ENCODE measurements around the gene FBXW11. TPM values are rescaled to one million over a fixed set of nuclear protein-coding genes. Genes with fewer than 3 reads are reported as not detected.

Gene FBXW11
- total RNA-seq, 4 donors from 2014 or later, result 40.7 to 76.7 (median 49.1) TPM

GRCh38 chr5:171842777-171843328, 163.6 kb downstream of the FBXW11 start:
- H3K36me3 ChIP-seq, result no peaks in the 10 kb centered on the region
- no peaks in the 10 kb centered on the region for H3K4me1 ChIP-seq
- TF ChIP-seq CTCF (IDR thresholded peaks at IDR 0.05) (no peak), POLR2A (IDR thresholded peaks at IDR 0.05) (no peak)
- no peak for DNase-seq
- no peaks in the 10 kb centered on the region for H3K27me3 ChIP-seq
- no peak overlapping the region for H3K4me3 ChIP-seq
- H3K27ac ChIP-seq, result no peak overlapping the region
- no peaks in the 10 kb centered on the region for H3K9me3 ChIP-seq

GRCh38 chr5:171841984-171842776, 164.3 kb downstream of the FBXW11 start:
- H3K27me3 ChIP-seq, result no peaks in the 10 kb centered on the region
- no peaks in the 10 kb centered on the region for H3K36me3 ChIP-seq
- H3K27ac ChIP-seq, result no peak overlapping the region
- H3K4me1 ChIP-seq, result no peaks in the 10 kb centered on the region
- no peak for DNase-seq
- no peaks in the 10 kb centered on the region for H3K9me3 ChIP-seq
- TF ChIP-seq CTCF (IDR thresholded peaks at IDR 0.05) (no peak), POLR2A (IDR thresholded peaks at IDR 0.05) (no peak)
- no peak overlapping the region for H3K4me3 ChIP-seq

- Histone ChIP-seq H3K4me3 (no peak overlapping the region), H3K27ac (no peak overlapping the region), H3K27me3 (no peaks in the 10 kb centered on the region), H3K4me1 (no peaks in the 10 kb centered on the region), H3K9me3 (no peaks in the 10 kb centered on the region), H3K36me3 (no peaks in the 10 kb centered on the region)
- TF ChIP-seq CTCF (IDR thresholded peaks at IDR 0.05) (no peak), POLR2A (IDR thresholded peaks at IDR 0.05) (no peak)
- no peak for DNase-seq
Measured at GRCh38 chr5:171840711-171841522, 165.5 kb downstream of the FBXW11 start.

- no peak for DNase-seq
- Histone ChIP-seq H3K9me3 (no peaks in the 10 kb centered on the region), H3K4me3 (no peak overlapping the region), H3K27me3 (no peaks in the 10 kb centered on the region), H3K36me3 (no peaks in the 10 kb centered on the region), H3K4me1 (no peaks in the 10 kb centered on the region), H3K27ac (no peak overlapping the region)
- TF ChIP-seq POLR2A (IDR thresholded peaks at IDR 0.05), result no peak
- no peak for TF ChIP-seq CTCF (IDR thresholded peaks at IDR 0.05)
Measured at GRCh38 chr5:171840066-171840465, 166.4 kb downstream of the FBXW11 start.

GRCh38 chr5:171839112-171839511, 167.3 kb downstream of the FBXW11 start:
- Histone ChIP-seq H3K27me3 (no peaks in the 10 kb centered on the region), H3K4me1 (no peaks in the 10 kb centered on the region), H3K4me3 (no peak overlapping the region), H3K27ac (no peak overlapping the region), H3K9me3 (no peaks in the 10 kb centered on the region), H3K36me3 (no peaks in the 10 kb centered on the region)
- TF ChIP-seq POLR2A (IDR thresholded peaks at IDR 0.05) (no peak), CTCF (IDR thresholded peaks at IDR 0.05) (no peak)
- DNase-seq, result no peak
